HG02610 (cell line): Measurements from ENCODE around the gene HSFX1.

Experiments
- ATAC-seq: cut with Tn5 transposase; IDR thresholded peaks from one replicate; pipeline ENCODE4 v1.9.1; 2021; ENCODE audit warnings: mild to moderate bottlenecking, moderate library complexity; ENCODE audit not compliant: unreplicated experiment

The HSFX1 gene

GRCh38 chrX:149803458-149804062 lies 29.7 kb downstream of the HSFX1 start:
- no peak for ATAC-seq

DNA sequence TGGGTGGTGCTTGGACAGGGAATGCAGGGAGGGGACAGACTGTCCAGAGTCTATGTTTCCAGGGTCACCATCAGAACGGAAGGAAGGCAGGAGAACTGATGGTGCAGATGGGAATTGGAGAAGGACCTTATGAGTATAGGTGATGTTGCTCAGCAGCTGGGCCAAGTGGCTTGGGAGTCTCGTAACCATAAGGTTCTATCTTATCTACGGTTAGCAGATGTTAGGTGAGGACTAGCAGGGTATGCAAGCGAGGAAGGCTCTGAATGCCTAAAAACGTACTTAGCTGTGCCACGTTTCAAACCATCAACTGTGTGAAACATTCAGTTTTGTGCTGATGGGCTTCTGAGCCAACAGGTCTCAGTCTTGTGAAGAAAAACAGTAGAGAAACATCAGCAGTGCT lies 30.2 kb downstream of the HSFX1 start:
- no peak for ATAC-seq

GRCh38 chrX:149807747-149808458 lies 34.0 kb downstream of the HSFX1 start:
- no peak for ATAC-seq

DNA sequence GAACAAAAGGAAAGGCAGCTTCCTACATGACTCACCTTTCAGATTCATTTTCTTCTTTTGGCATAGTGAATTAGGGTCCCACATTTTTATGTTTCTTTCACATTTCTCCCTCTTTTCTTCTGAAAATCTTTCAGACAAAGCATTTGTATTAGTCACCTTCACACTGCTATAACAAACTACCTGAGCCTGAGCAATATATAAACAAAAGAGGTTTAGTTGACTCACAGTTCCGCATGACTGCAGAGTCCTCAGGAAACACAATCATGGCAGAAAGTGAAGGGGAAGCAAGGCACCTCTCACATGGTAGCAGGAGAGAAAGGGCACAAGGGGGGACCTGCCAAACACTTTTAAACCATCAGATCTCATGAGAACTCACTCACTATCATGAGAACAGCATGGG lies 44.8 kb downstream of the HSFX1 start:
- ATAC-seq, result no peak

GRCh38 chrX:149819371-149819770 lies 45.5 kb downstream of the HSFX1 start:
- ATAC-seq, result no peak

DNA sequence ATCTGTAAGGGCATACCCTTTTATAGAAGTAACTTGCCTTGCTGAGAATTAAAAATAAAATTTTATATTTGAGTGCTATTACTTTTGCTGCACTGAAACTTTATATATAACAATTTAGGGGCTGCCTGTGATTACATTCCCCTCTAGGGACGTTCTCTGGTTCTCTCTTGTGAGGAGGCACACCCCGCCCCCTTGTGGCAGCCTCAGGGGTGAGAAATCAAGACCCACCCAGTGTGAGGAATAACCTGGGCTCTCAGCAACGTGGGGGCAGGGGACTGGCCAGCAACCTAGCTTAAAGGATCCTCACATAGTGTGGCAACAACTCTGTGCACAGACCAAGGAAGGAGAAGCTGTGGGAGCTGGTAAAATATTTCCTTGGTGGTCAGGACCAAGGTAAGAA lies 51.6 kb downstream of the HSFX1 start:
- ATAC-seq, result no peak
